H1 (cell line): ENCODE measurements around the gene ZBTB24. TPM values are rescaled to one million over a fixed set of nuclear protein-coding genes. Genes with fewer than 3 reads are reported as not detected.

Experiments
- BRCA1 ChIP-seq: IDR thresholded peaks from 2 replicates; pipeline ENCODE4 v1.6.1; 2012; ENCODE audit warnings: low read depth, low read length, improper control_type of control experiment
- CBX5 ChIP-seq: fragments of 300-800, 300-1000 bp; sonication (generic); IDR thresholded peaks from 2 replicates; pipeline ENCODE4 v1.7.1; 2016; ENCODE audit warnings: antibody characterized with exemption, low read length, low read depth
- CBX8 ChIP-seq: fragments of 300-800, 300-1000 bp; sonication (generic); IDR thresholded peaks from 2 replicates; pipeline ENCODE4 v1.7.1; 2016; ENCODE audit warnings: low read depth, low read length, borderline replicate concordance
- CREB1 ChIP-seq: IDR thresholded peaks from 2 replicates; pipeline ENCODE4 v1.6.1; 2012; ENCODE audit warnings: inconsistent platforms
- EGR1 ChIP-seq: IDR thresholded peaks from 2 replicates; pipeline ENCODE4 v1.6.1; 2011; ENCODE audit warnings: low read depth, low read length, borderline replicate concordance
- JUN ChIP-seq: IDR thresholded peaks from 2 replicates; pipeline ENCODE4 v1.6.1; 2011; ENCODE audit warnings: low read depth, mild to moderate bottlenecking, improper control_type of control experiment, low read length
- MAFK ChIP-seq: IDR thresholded peaks from 2 replicates; pipeline ENCODE4 v1.6.1; 2012; ENCODE audit warnings: low read depth, mild to moderate bottlenecking, improper control_type of control experiment, low read length
- POLR2A ChIP-seq, 2 experiments: IDR thresholded peaks; 1 replicate in 1 of 2; 2 replicates in 1 of 2; pipeline ENCODE4 v1.6.1; 2011; ENCODE audit warnings: low read depth in 2 of 2, low read length in 2 of 2, mild to moderate bottlenecking in 2 of 2; ENCODE audit errors: control extremely low read depth in 1 of 2
- SIN3A ChIP-seq, 2 experiments: IDR thresholded peaks in 1 of 2; conservative IDR thresholded peaks in 1 of 2; 2 replicates each; pipeline ENCODE4 v1.6.1; 2011 to 2012; ENCODE audit warnings: low read length in 2 of 2, improper control_type of control experiment in 1 of 2, low read depth in 1 of 2, mild to moderate bottlenecking in 1 of 2
- SUZ12 ChIP-seq: fragments of 200-600 bp; sonication (generic); IDR thresholded peaks from 2 replicates; pipeline ENCODE4 v1.6.1; 2012; ENCODE audit warnings: mild to moderate bottlenecking, inconsistent platforms, low read length, moderate library complexity, mixed read lengths
- polyA plus RNA-seq, 7 experiments: library from polyadenylated mRNA; depleted of rRNA in 3 of 7; stranded (reverse) in 5 of 7; unstranded in 2 of 7; fragments of >200 nt in 5 of 7; fragments of 200-250 nt in 2 of 7; gene quantifications; 1 replicate in 5 of 7; 2 replicates in 1 of 7; 4 replicates in 1 of 7; pipeline versions ENCODE4 v1.2.1 to v1.2.3, GENCODE V29; 2011 to 2013; ENCODE audit warnings: missing spikeins in 2 of 7, mixed read lengths in 2 of 7
- total RNA-seq: library from RNA; stranded (reverse); fragmentation: NEBNext Ultra II Directional; extraction: Animal tissue kit (Norgen Biotek cat#: 25700); gene quantifications from 2 replicates; pipeline ENCODE4 v1.2.1, GENCODE V29; 2021

Gene ZBTB24
- total and polyA plus RNA-seq, 2 of the 8 experiments (the other 6 are each of a cell fraction or from before 2014, with no cell fraction given), result 7.5 to 21.0 TPM

DNA sequence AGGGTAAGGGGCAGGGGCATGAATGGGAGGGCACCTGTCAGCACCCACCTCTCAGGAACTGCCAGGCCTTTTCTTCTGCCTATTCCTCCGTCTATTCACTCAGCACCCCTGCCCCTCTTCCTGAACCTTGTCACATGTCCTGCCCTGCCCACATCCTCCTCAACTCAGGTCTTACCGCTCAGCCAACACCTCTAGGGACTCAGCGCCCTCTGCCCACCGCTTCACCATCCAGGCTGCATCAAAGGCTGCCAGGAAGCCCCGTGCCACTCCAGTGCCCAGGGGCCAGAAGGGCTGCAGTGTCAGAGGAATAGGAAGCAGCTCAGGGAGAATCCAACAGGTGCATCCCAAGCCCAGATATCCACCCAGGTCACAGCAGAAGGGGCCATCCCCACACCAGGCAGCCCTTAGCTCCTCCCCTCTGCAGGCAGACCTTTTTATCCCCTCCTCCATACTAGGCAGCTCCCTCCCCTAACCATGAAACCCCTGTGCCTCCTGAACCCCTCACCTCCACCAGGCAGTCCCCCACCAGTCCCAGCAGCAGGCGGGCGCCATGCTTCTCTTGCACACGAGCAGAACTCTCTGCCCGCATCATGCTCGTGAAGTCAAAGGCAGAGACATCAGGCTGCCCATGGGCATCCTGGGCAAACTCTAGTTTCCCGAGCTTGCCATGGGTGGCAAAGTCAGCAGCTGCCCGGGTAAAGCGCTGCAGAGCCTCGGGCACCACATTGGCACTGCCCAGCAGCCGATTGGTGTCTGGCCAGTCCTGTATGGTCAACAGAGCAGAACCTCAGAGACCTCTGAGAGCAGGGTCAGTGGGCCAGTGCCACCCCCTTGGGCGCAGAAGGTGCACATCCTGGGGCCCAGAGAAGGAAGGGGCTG lies 33.0 kb downstream of the ZBTB24 start (continued):
- TF ChIP-seq SUZ12, result no peak
- TF ChIP-seq JUN, result no peak
- TF ChIP-seq CREB1, result no peak
- no peak for TF ChIP-seq CBX8
- no peak for TF ChIP-seq EGR1
- TF ChIP-seq CBX5, result no peak
- no peak for TF ChIP-seq SIN3A (conservative IDR thresholded peaks at IDR 0.05 in 1 of 2, IDR thresholded peaks at IDR 0.05 in 1 of 2; ENCODE audit: low read depth in 1 of 2, low read length in 2 of 2)
- TF ChIP-seq BRCA1, result no peak
- TF ChIP-seq MAFK, result no peak
- no peak for TF ChIP-seq POLR2A (IDR thresholded peaks at IDR 0.05; ENCODE audit: control extremely low read depth in 1 of 2, low read depth in 2 of 2, low read length in 2 of 2)
